H7 (cell line): Measurements from ENCODE around the gene DLGAP4. TPM values are rescaled to one million over a fixed set of nuclear protein-coding genes. Genes with fewer than 3 reads are reported as not detected.

Experiments used
- DNase-seq: peaks from one replicate; pipeline ENCODE4 v3.0.0; 2012
- H3K27me3 ChIP-seq: 2 replicates; pipeline ENCODE4 v1.6.0; 2011; ENCODE audit warnings: mild to moderate bottlenecking, low read length; ENCODE audit not compliant: control insufficient read depth, insufficient read depth
- H3K36me3 ChIP-seq: replicated peaks from 2 replicates; pipeline ENCODE4 v1.5.1; 2011; ENCODE audit warnings: low read length; ENCODE audit not compliant: control insufficient read depth, insufficient read depth
- H3K4me3 ChIP-seq: 2 replicates; pipeline ENCODE4 v1.5.1; 2011; ENCODE audit warnings: low read depth, mild to moderate bottlenecking, control low read depth, low read length, moderate library complexity; ENCODE audit not compliant: insufficient read depth
- total RNA-seq: library from RNA; depleted of rRNA; stranded (reverse); fragments of >200 nt; shearing (Covaris generic); gene quantifications from 2 replicates; pipeline ENCODE4 v1.2.3, GENCODE V29; 2014

The DLGAP4 gene
- total RNA-seq, 1 experiment from 2014 or later = 62.8 TPM

GRCh38 chr20:36309643-36310042 lies 3.5 kb downstream of the DLGAP4 start:
- no peak for DNase-seq
- Histone ChIP-seq H3K4me3 (no peak overlapping the region), H3K27me3 (peaks cover 34% of the 10 kb centered on the region), H3K36me3 (no peaks in the 10 kb centered on the region)

GRCh38 chr20:36310215-36310981 lies 4.3 kb downstream of the DLGAP4 start:
- no peaks in the 10 kb centered on the region for H3K36me3 ChIP-seq
- H3K4me3 ChIP-seq = no peak overlapping the region
- no peak for DNase-seq
- peaks cover 27% of the 10 kb centered on the region for H3K27me3 ChIP-seq

- Histone ChIP-seq H3K36me3 (no peaks in the 10 kb centered on the region), H3K4me3 (no peak overlapping the region), H3K27me3 (peaks cover 21% of the 10 kb centered on the region)
- peak; percentile 55 for DNase-seq
Observed at GRCh38 chr20:36311141-36311853, 5.2 kb downstream of the DLGAP4 start.

GRCh38 chr20:36311854-36312723 lies 6.0 kb downstream of the DLGAP4 start:
- peaks cover 13% of the 10 kb centered on the region for H3K27me3 ChIP-seq
- DNase-seq = peak; percentile 40
- no peaks in the 10 kb centered on the region for H3K36me3 ChIP-seq
- no peak overlapping the region for H3K4me3 ChIP-seq

DNA sequence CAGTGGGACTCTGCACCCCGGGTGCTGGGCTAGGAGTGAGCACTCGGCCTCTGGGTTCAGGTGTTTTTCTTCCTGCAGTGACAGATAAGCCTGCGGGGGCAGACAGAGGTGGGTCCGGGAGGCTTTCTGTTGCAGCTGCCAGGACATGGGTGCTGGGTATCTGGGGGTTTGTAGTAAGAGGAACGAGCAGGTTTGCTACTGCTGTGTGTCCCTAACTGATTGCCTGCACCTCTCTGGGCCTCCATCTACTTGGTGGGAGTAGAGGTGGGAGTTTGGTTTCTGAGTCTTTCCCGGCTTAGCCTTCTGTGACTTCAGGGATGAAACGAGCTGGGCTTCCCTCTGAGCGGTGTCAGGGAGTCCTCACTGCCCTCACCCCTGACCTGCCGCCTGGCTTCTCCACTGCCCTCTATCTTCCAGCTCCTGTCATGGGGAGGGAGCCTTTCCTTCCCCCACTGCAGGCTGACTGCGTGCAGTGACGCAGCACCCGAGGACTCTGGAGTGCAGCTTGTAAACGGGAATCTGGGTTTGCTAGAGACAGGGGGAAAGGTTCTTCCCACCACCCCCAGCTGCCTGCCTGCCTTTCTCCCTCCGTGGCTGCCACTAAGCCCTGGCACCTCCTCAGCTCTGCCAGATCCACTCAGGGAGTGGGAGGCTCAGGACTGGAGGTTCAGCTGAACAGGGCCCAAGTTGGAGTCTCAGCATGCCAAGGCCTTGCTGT lies 6.7 kb downstream of the DLGAP4 start:
- Histone ChIP-seq H3K27me3 (peaks cover 6% of the 10 kb centered on the region), H3K4me3 (no peak overlapping the region), H3K36me3 (no peaks in the 10 kb centered on the region)
- DNase-seq = peak; percentile 64

DNA sequence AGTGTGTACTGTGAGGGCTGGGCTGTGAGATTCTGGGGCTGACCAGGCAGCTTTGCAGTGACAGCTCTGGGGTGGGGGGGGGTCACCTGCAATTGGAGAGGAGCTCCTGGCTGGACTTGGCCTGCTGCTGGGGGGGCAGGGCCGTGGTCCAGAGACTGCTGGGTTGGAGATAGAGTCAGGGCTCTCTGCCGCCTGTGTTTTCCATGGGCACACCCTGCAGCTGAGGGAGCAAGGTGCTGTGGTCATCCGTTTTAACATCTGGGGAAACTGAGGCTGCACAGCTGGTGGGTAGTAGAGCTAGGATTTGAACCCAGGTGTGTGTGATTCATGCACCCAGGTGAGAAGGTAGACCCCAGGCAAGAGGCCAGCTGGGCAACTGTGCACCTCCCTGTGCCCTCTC lies 7.3 kb downstream of the DLGAP4 start:
- no peak for DNase-seq
- no peaks in the 10 kb centered on the region for H3K36me3 ChIP-seq
- no peak overlapping the region for H3K4me3 ChIP-seq
- 0 out of 2 replicates have a peak, but pooled peaks cover under 1% of the 10 kb centered on the region for H3K27me3 ChIP-seq

DNA sequence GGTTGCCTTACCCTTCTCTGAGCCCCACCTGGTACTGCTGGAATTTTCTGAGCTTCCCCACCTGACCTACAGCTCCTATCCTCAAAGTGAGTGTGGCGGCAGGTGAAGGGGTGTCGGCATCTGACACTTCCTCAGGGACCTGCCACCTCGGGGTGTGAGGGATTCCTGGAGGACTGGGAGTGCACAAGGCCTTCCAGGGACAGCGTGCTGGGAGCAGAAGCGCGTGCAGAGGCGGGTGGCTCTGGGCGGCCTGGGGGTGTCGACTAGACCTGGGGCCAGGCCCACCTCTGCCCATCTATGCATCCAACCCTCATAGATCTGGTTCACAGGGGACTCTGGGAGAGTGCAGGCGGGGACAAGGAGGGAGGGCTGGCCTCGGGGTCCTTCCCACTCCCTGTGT lies 7.8 kb downstream of the DLGAP4 start:
- H3K4me3 ChIP-seq = no peak overlapping the region
- H3K27me3 ChIP-seq = no peaks in the 10 kb centered on the region
- DNase-seq = peak; percentile 56
- no peaks in the 10 kb centered on the region for H3K36me3 ChIP-seq

DNA sequence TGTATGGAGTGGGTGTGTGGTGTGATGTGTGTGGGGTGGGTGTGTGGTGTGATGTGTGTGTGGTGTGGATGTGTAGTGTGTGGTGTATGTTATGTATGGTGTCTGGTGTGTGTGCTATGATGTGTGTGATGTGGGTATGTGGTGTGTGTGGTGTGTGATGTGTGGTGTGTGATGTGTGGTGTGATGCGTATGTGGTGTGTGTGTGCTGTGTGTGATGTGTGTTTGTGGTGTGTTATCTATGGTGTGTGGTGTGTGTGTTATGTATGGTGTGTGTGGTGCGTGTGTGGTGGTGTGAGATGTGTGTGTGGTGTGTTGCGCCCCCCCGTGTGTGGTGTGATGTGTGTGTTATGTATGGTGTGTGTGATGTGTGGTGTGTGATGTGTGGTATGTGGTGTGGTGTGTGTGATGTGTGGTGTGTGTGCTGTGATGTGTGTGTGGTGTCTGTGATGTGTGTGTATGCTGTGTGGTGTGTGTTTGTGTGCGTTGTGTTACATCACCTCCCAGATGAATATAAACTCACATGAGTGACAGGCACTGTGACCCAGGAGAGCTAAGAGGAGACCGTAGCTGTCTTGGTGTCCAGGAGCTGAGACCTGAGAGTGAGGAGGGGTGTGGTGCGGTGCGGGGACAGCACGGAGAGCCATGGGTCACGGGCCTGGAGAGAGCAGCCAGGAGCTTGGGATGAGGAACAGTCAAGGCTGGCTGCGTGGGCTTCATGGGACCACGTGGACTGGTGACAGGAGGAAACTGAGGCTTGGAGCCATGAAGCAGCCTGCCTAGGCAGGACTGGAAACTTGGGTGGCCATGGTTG lies 8.8 kb downstream of the DLGAP4 start:
- H3K4me3 ChIP-seq = no peak overlapping the region
- DNase-seq = peak; percentile 54
- no peaks in the 10 kb centered on the region for H3K27me3 ChIP-seq
- H3K36me3 ChIP-seq = no peaks in the 10 kb centered on the region

DNA sequence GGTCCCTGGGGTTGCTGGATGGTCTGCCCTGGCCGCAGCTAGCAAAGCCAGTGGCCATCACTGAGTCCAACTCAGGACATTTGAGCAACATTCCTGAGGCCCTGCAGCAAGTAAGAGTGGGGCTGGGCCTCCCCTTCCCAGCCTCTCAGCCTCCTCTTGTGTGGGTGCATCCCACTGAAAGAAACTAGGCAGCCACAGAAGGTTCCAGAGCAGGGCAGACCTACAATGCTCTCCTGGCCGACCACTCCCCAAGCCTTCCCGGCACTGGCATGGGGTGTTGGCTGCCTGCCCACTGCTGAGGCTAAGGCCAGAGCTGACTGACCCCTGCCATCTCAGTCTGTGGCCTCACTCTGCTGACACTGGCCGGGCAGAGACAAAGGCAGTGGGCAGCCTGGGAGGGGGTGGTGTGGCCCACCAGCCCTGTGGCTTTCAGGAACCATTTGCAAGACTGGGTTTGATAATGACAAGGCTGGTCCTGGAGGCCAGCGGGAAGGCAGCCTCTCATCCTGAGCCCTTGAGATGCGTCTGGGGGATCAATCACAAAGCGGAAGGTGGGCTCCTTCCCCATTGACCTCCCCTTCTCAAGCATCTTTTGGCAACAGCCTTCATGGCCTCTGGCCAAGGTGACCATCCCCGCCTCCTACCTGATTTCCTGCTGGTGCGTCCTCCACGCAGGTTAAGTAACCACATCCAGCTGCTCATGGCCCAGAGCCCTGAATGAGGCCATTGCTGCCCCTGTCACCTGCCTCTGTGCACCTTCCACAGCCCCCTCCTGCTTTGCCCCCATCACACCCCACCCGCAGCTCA lies 9.6 kb downstream of the DLGAP4 start:
- Histone ChIP-seq H3K27me3 (no peaks in the 10 kb centered on the region), H3K4me3 (no peak overlapping the region), H3K36me3 (no peaks in the 10 kb centered on the region)
- DNase-seq = peak; percentile 58

GRCh38 chr20:36317675-36318074 lies 11.5 kb downstream of the DLGAP4 start:
- Histone ChIP-seq H3K4me3 (no peak overlapping the region), H3K27me3 (no peaks in the 10 kb centered on the region), H3K36me3 (no peaks in the 10 kb centered on the region)
- no peak for DNase-seq

GRCh38 chr20:36318166-36318565 lies 12.0 kb downstream of the DLGAP4 start:
- H3K36me3 ChIP-seq = no peaks in the 10 kb centered on the region
- no peaks in the 10 kb centered on the region for H3K27me3 ChIP-seq
- no peak for DNase-seq
- H3K4me3 ChIP-seq = no peak overlapping the region

DNA sequence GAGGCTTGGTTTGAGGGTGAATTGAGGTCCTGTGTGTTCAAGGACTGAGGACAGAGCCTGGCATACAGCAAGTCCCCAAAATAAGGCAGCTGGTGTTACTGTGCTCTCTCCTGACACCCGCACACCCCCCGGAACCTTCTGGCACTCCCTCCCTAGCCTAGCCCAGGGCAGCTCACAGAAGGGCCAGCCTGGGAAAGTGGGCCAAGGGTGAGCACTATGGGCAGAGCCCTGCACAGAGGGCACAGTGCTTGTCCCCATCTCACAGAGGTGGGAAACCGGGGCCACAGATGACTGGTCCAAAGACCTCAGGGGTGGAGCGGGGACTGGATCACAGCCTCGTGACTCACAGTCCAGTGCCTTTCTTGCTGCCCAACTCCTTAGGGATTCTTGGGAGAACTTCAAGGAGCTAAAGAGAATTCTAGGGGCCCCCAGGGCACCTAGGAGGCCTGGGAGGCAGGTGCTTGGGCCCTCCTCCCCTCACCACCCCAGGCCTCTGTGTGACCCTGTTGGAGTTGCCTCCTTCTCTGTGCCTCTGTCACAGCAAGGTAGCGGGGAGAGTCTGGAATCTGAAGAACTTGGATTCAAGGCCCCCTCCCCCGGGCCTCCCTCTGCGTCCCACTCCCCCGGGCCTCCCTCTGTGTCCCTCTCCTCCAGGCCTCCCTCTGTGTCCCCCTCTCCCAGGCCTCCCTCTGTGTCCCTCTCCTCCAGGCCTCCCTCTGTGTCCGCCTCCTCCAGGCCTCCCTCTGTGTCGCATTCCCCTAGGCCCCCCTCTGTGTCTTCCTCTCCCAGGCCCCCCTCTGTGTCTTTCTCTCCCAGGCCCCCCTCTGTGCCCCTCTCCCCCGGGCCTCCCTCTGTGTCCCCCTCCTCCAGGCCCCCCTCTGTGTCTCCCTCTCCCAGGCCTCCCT lies 13.5 kb downstream of the DLGAP4 start:
- H3K27me3 ChIP-seq = no peaks in the 10 kb centered on the region
- no peaks in the 10 kb centered on the region for H3K36me3 ChIP-seq
- H3K4me3 ChIP-seq = no peak overlapping the region
- peak; percentile 66 for DNase-seq
